Stimulated activated CD8-positive, alpha-beta memory T cell treated with anti-CD3 and anti-CD28 coated beads, Interleukin-15, amount 100 ng/mL, for 4 hours (primary cell): ENCODE results near the gene TMEM245.
"Not testable (repeated sequence)": the region's sequence is repeated elsewhere in the genome, so short reads cannot be mapped to it uniquely, and the experiment has no call there.

Source experiments
- DNase-seq, 2 donors: peaks; one replicate each; pipeline ENCODE4 v3.0.0-alpha.2; 2020; ENCODE audit warnings: low read depth in 2 of 2

The TMEM245 gene

DNA sequence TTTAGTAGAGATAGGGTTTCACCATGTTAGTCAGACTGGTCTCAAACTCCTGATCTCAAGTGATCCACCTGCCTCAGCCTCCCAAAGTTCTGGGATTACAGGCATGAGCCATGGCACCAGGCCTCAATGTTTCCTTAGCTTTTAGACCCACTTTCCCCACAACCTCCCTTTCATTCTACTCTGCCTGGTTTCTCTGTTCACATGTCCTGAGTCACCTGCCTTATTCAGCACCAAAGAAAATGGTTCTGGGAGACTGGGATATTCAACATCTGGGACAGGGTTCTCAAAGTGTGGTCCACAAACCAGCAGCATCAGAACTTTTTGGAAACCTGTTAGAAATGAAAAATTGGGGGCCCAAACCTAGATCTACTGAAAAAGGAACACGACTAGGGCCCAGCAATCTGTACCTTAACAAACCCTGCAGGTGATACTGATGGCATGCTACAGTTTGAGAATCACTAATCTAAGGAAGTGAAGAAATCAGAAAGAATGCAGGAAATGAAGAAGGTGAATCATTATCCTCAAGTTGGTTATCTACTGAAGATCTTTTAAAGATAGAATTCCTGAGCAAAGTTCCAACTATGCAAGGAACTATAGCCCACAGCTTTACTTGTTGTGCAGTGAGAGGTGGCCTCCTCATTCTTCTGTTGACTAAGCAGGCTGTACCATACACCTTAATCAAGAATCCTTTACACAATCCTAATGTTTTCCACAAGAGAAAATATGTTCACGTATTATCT lies 54.6 kb downstream of the TMEM245 start:
- no peak for DNase-seq

- no peak for DNase-seq
Measured at GRCh38 chr9:109063760-109064159, 56.0 kb downstream of the TMEM245 start.

- DNase-seq: no peak
Measured at GRCh38 chr9:109062543-109062942, 57.2 kb downstream of the TMEM245 start.

GRCh38 chr9:109060191-109060590 lies 59.6 kb downstream of the TMEM245 start:
- DNase-seq: no peak

GRCh38 chr9:109053121-109053520 lies 66.6 kb downstream of the TMEM245 start:
- DNase-seq: not testable (repeated sequence)

GRCh38 chr9:109052416-109052815 lies 67.3 kb downstream of the TMEM245 start:
- DNase-seq: no peak

- DNase-seq: no peak
Measured at GRCh38 chr9:109051733-109052132, 68.0 kb downstream of the TMEM245 start.

DNA sequence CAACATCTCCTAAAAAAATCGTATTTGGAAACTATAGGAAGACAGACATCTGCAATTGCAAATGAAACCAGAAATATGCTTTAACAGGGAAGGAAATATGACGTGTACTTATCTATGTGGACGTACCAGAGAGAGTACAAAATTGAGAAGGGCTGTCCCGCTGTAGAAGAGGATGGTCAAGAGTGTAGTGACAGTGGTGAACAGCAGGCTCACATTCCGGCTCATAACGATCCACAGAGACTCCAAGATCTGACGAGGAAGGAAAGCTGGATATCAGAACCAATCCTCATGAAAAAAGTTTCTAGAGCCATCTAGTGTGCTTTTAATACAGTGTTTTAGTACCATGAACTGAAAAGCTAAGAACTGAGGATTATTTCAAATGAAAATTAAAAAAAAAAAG lies 69.3 kb downstream of the TMEM245 start:
- DNase-seq: no peak

DNA sequence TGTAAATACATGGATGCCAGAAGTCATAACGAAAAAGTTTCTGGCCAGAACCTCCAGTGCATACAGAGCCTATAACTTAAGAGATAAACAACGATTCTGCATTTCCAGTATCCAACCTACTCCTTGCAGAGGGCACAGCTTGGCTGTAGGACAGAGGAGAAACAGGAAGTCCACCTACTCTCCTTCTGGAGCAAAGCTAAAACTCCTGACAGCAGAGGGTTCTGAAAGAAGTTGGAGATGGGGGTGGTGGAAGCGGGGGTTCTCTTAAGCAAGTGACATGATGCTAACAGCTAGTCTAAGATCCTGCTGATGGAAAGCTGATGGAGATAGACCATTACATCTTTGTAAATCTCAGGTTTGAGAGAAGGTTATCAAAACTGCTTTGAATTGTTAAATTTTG lies 70.9 kb downstream of the TMEM245 start:
- DNase-seq: no peak

- DNase-seq: no peak
Measured at GRCh38 chr9:109047259-109047658, 72.5 kb downstream of the TMEM245 start.

GRCh38 chr9:109046346-109046745 lies 73.4 kb downstream of the TMEM245 start:
- DNase-seq: no peak

- no peak for DNase-seq
Measured at GRCh38 chr9:109043578-109043977, 76.2 kb downstream of the TMEM245 start.

DNA sequence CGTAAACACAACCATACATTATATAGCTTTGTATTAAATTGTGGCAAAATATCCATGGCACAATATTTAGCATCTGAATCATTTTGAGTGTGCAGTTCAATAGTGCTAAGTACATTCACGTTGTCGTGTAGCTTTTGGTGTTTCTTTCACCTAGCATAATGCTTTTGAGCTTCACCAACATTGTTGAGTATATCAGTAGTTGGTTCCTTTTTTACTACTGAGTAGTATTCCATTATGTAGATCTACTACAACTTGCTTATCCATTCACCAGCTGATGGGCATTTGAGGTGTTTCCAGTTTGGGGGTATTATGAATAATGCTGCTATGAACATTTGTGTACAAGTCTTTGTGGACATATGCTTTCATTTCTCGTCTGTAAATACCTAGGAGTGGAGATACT lies 79.2 kb downstream of the TMEM245 start:
- DNase-seq: no peak

DNA sequence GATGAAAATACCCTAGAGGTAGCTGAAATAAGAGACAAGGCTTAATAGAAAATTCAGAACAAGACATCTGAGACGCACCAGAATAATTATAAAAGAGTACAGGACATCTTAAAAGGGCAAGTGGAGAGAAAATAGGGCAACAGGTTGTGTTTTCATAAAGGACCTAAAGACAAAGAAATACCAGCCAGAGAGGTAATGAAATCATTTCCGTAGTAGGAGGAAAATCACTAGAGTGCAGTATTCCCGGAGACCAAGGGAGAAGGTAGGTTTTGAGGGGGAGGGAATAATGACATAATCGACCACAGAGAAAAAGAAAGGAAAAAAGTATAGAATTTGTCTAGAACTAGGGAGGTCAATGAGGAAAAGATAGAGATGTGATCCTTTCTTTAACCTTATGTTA lies 80.2 kb downstream of the TMEM245 start:
- no peak for DNase-seq

DNA sequence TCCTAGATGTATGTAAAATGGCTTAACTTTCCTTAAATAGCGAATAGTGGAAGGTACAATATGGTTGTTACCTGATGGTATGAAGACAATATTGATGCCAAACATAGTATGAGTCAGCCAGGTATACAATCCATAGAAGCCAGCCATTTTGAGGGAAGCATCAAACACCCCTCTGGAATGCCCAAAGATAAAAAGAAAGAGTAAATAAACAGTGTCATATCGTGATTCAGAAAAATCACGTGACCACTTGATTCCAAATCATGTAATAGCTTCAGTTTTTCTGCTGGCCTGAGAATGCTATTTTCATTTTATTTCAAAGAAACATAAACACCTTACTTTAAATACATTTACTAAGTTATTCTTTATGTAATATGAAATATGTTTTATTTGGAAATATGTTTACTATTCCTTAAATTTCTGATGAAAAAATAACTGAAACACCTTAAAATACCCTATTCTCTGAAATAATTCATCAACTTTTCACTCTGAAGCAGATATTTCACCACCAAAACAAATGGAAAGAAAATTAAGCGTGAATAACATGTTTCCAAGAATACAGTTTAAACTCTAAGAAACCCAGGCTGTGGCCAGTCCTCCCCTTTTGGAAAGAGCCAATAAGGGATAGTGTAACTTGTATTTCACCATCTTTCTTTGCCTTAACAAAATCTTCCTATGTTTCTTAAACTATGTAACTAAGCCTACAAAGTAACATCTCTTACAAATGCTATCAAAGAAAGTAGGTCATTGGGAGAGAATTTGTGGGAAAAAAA lies 81.6 kb downstream of the TMEM245 start:
- DNase-seq: no peak

GRCh38 chr9:109036744-109037680 lies 82.7 kb downstream of the TMEM245 start:
- no peak for DNase-seq

DNA sequence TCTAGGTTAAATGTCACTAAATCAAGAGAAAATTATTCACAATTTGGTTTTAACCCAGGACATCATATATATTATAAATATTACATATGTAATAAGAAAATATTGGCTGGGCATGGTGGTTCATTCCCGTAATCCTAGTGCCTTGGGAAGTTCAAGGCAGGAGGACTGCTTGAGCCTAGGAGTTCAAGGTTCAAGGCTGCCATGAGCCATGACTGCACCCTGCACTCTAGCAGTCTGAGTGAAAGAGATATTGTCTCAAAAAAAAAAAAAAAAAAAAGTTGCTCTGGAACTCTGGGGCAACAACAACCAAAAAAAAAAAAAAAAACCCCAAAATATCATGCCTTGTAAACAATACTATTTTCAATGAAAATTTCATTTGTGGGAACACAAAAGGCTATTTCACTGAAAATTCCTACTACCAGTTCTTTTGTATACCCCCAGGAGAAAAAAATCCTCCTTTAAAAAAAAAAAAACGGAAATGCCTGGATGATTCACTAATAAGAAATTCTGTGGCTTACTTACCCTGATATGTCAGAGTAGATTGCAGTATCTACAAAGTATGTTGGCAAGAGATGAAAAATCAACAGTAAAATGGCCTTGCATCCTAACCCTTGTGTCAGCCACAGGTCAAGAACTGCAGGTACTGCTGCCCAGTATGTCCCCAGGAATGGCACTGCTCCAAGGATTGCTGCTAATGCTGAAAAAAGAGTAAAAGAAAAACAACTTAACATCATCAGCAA lies 83.9 kb downstream of the TMEM245 start:
- DNase-seq: no peak

GRCh38 chr9:109033941-109034700 lies 85.6 kb downstream of the TMEM245 start:
- DNase-seq: no peak

DNA sequence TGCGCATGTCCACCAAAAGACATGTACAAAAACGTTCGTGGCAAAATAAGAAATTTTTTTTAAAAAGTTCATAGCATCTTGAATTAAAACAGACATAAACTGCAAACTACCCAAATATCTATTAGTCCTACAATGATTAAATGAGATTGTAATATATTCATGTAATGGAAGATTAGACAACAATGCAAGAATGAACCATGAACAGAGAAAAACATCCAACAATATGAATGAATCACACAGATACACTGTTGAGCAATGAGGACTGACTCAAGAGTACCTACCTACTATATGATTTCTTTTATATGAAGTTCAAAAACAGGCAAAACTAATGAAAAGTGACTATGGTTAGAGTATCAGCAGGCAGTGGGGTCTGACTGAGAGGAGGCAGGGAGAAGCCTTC lies 88.5 kb downstream of the TMEM245 start:
- no peak for DNase-seq

DNA sequence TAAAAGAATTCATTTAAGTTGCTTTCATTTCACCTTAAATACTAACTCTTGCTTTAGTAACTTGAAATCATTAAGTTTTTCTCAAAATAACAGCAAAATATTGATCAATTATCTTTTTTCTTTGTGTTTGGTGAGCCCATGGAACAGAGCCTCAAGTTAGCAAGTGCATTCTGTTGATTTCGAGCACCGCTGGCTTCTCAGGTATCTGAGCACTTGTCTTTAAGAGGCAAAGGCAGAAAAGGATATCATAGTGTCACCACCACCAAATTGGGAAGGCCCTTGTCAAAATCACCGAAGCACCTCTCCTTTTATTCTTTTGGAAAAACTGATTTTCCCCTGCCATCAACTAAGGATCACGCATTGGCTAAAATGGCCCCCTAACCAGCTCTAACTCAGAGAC lies 89.3 kb downstream of the TMEM245 start:
- no peak for DNase-seq

- DNase-seq: no peak
Measured at GRCh38 chr9:109028457-109028856, 91.3 kb downstream of the TMEM245 start.
